HepG2 (cell line): ENCODE measurements around the gene DGAT2. TPM values are rescaled to one million over a fixed set of nuclear protein-coding genes. Genes with fewer than 3 reads are reported as not detected.
A peak's percentile ranks its signal among the peaks of the same experiment; 100 is the strongest.

ENCODE experiments used
- ARNT ChIP-seq: fragments of 450-650 bp; IDR thresholded peaks from 2 replicates; pipeline ENCODE4 v1.6.1; 2017
- CREB1 ChIP-seq, 2 experiments: fragments of 450-650 bp in 1 of 2; IDR thresholded peaks; 2 replicates each; pipeline ENCODE4 v1.6.1; 2016 to 2017; ENCODE audit warnings: control low read depth in 1 of 2, mild to moderate bottlenecking in 1 of 2, missing compliant biosample characterization in 1 of 2, missing genetic modification characterization in 1 of 2
- MXD4 ChIP-seq: IDR thresholded peaks from 2 replicates; pipeline ENCODE4 v1.6.1; 2016; ENCODE audit warnings: mild to moderate bottlenecking, missing biosample characterization, missing genetic modification reagents
- NFATC3 ChIP-seq: sonication (generic); formaldehyde crosslinking; IDR thresholded peaks from 2 replicates; pipeline ENCODE4 v1.5.1; 2020; ENCODE audit warnings: mild to moderate bottlenecking, missing genetic modification reagents
- NFIC ChIP-seq: IDR thresholded peaks from 2 replicates; pipeline ENCODE4 v1.6.1; 2012; ENCODE audit warnings: mild to moderate bottlenecking, low read length, inconsistent platforms
- NFRKB ChIP-seq: fragments of 450-650 bp; IDR thresholded peaks from 2 replicates; pipeline ENCODE4 v1.6.1; 2017
- POLR2AphosphoS5 ChIP-seq: IDR thresholded peaks from 2 replicates; pipeline ENCODE4 v1.6.1; 2012; ENCODE audit warnings: low read depth, low read length
- PPARG ChIP-seq: conservative IDR thresholded peaks from 2 replicates; pipeline ENCODE4 v1.6.1; 2016; ENCODE audit warnings: missing biosample characterization, missing genetic modification reagents
- REPIN1 ChIP-seq: sonication (generic); formaldehyde crosslinking; IDR thresholded peaks from 2 replicates; pipeline ENCODE4 v1.8.0; 2022; ENCODE audit warnings: missing genetic modification reagents, low read depth, mild to moderate bottlenecking, borderline replicate concordance
- TAF15 ChIP-seq: fragments of 200-400 bp; formaldehyde crosslinking; IDR thresholded peaks from one replicate; pipeline ENCODE4 v1.6.1; 2018; ENCODE audit warnings: mild to moderate bottlenecking, low read depth, low read length; ENCODE audit not compliant: poor library complexity, severe bottlenecking
- ZEB1 ChIP-seq: IDR thresholded peaks from 2 replicates; pipeline ENCODE4 v1.6.1; 2012; ENCODE audit warnings: mild to moderate bottlenecking, low read depth, inconsistent platforms; ENCODE audit not compliant: insufficient replicate concordance
- ZFX ChIP-seq: sonication (generic); formaldehyde crosslinking; IDR thresholded peaks from 2 replicates; pipeline ENCODE4 v1.4.0; 2020; ENCODE audit warnings: mild to moderate bottlenecking, low read depth, missing genetic modification reagents, moderate library complexity
- ZNF205 ChIP-seq: IDR thresholded peaks from 2 replicates; pipeline ENCODE4 v1.6.1; 2018; ENCODE audit warnings: missing biosample characterization, missing genetic modification reagents
- ZNF570 ChIP-seq: sonication (generic); formaldehyde crosslinking; IDR thresholded peaks from 2 replicates; pipeline ENCODE4 v1.4.0; 2020; ENCODE audit warnings: mild to moderate bottlenecking, missing genetic modification reagents, borderline replicate concordance
- ZSCAN20 ChIP-seq: sonication (generic); formaldehyde crosslinking; IDR thresholded peaks from 2 replicates; pipeline ENCODE4 v1.4.0; 2020; ENCODE audit warnings: missing genetic modification reagents, mild to moderate bottlenecking, borderline replicate concordance
- polyA plus RNA-seq, 8 experiments: library from polyadenylated mRNA; depleted of rRNA in 3 of 8; stranded (reverse) in 7 of 8; unstranded in 1 of 8; fragments of >200 nt; fragmentation: Illumina TruSeq in 4 of 8; extraction: Trizol in 4 of 8; gene quantifications; 2 replicates each; pipeline versions ENCODE4 v1.2.1 to v1.2.3, GENCODE V29; 2011 to 2016; ENCODE audit warnings: low read depth in 4 of 8, missing spikeins in 1 of 8, mixed read lengths in 1 of 8; ENCODE audit not compliant: insufficient read depth in 1 of 8
- total RNA-seq, 5 experiments: library from RNA; depleted of rRNA; stranded (reverse); fragments of >200 nt; fragmentation: Illumina TruSeq; extraction: Trizol; gene quantifications; 2 replicates each; pipeline ENCODE4 v1.2.3, GENCODE V29; 2016; ENCODE audit warnings: low read depth in 1 of 5
- TF ChIP-seq, protein P1 (sequence below): sonication (generic); formaldehyde crosslinking; IDR thresholded peaks from 2 replicates; pipeline ENCODE4 v1.5.1; 2020; ENCODE audit warnings: mild to moderate bottlenecking, missing genetic modification reagents, moderate library complexity
- TF ChIP-seq, protein P2 (sequence below): sonication (generic); formaldehyde crosslinking; IDR thresholded peaks from 2 replicates; pipeline ENCODE4 v1.5.0; 2020; ENCODE audit warnings: mild to moderate bottlenecking, missing genetic modification reagents, moderate library complexity
- TF ChIP-seq, protein P3 (sequence below): sonication (generic); formaldehyde crosslinking; IDR thresholded peaks from 2 replicates; pipeline ENCODE4 v1.4.0; 2020; ENCODE audit warnings: missing genetic modification reagents
- TF ChIP-seq, protein P4 (sequence below): sonication (generic); formaldehyde crosslinking; IDR thresholded peaks from 2 replicates; pipeline ENCODE4 v1.4.0; 2020; ENCODE audit warnings: low read depth, mild to moderate bottlenecking, missing genetic modification reagents
- TF ChIP-seq, protein P5 (sequence below): sonication (generic); formaldehyde crosslinking; IDR thresholded peaks from 2 replicates; pipeline ENCODE4 v1.4.0; 2020; ENCODE audit warnings: mild to moderate bottlenecking, missing genetic modification reagents
- TF ChIP-seq, protein P6 (sequence below): sonication (generic); formaldehyde crosslinking; IDR thresholded peaks from 2 replicates; pipeline ENCODE4 v1.4.0; 2020; ENCODE audit warnings: mild to moderate bottlenecking, missing genetic modification reagents

Gene DGAT2
- total and polyA plus RNA-seq, 2 of the 13 experiments (the other 11 are each of a cell fraction or from before 2014, with no cell fraction given), result 39.0 to 65.6 TPM

DNA sequence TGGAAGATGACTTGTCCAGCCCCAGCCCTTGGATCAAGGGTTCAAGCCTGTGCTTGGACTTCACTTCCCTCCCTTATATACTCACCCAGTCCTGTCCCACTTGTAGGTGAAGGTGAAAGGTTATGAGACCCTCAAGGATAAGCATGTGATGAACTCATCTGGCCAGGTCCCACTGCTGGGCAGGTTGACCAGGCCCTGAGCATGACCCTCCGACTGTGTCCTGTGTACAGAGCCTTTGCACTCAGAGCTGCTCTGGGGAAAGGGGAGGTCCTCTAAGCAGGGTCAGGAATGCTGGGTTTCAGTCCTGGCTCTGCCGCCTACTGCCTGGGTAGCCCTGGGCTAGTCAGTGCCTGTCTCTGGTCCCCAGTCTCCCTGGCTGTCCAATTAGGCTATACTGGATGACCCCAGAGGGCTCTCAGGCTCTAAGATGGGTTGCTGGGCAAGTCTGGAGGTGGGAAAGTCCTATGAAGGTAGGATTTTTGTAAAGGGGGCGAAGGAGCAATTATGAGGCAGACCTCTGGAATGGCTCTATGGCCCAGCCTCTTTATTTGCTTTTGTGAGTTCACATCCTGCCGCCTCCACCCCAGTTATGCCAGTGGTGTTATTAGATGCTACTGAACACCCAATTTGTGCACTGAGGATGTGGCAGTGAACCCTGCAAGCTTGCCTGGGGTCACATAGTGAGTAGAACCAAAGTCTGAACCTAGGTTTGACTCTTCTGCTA lies 14.1 kb downstream of the DGAT2 start (continued):
- TF ChIP-seq, protein P1, sequence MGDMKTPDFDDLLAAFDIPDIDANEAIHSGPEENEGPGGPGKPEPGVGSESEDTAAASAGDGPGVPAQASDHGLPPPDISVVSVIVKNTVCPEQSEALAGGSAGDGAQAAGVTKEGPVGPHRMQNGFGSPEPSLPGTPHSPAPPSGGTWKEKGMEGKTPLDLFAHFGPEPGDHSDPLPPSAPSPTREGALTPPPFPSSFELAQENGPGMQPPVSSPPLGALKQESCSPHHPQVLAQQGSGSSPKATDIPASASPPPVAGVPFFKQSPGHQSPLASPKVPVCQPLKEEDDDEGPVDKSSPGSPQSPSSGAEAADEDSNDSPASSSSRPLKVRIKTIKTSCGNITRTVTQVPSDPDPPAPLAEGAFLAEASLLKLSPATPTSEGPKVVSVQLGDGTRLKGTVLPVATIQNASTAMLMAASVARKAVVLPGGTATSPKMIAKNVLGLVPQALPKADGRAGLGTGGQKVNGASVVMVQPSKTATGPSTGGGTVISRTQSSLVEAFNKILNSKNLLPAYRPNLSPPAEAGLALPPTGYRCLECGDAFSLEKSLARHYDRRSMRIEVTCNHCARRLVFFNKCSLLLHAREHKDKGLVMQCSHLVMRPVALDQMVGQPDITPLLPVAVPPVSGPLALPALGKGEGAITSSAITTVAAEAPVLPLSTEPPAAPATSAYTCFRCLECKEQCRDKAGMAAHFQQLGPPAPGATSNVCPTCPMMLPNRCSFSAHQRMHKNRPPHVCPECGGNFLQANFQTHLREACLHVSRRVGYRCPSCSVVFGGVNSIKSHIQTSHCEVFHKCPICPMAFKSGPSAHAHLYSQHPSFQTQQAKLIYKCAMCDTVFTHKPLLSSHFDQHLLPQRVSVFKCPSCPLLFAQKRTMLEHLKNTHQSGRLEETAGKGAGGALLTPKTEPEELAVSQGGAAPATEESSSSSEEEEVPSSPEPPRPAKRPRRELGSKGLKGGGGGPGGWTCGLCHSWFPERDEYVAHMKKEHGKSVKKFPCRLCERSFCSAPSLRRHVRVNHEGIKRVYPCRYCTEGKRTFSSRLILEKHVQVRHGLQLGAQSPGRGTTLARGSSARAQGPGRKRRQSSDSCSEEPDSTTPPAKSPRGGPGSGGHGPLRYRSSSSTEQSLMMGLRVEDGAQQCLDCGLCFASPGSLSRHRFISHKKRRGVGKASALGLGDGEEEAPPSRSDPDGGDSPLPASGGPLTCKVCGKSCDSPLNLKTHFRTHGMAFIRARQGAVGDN (CRISPR knock-in tag), result peak; percentile 98
- TF ChIP-seq NFATC3 (CRISPR knock-in tag) (no peak), CREB1 (IDR thresholded peaks at IDR 0.05) (no peak), CREB1 (CRISPR knock-in tag; IDR thresholded peaks at IDR 0.05) (peak; percentile 13; the same call in 1 of the 2 replicates), REPIN1 (peak; percentile 43), POLR2AphosphoS5 (peak; percentile 35; the same call in 1 of the 2 replicates), ZFX (CRISPR knock-in tag) (peak; percentile 62), PPARG (peak; percentile 84), MXD4 (CRISPR knock-in tag) (0 out of 2 replicates have a peak, but pooled peaks have one; percentile 19), ZNF205 (CRISPR knock-in tag) (peak; percentile 65; the same call in 1 of the 2 replicates), ZNF570 (CRISPR knock-in tag) (no peak), TAF15 (no peak), NFIC (peak; percentile 74), ZEB1 (no peak), ARNT (no peak), ZSCAN20 (CRISPR knock-in tag) (peak; percentile 77; the same call in 1 of the 2 replicates), NFRKB (no peak)
- TF ChIP-seq, protein P2, sequence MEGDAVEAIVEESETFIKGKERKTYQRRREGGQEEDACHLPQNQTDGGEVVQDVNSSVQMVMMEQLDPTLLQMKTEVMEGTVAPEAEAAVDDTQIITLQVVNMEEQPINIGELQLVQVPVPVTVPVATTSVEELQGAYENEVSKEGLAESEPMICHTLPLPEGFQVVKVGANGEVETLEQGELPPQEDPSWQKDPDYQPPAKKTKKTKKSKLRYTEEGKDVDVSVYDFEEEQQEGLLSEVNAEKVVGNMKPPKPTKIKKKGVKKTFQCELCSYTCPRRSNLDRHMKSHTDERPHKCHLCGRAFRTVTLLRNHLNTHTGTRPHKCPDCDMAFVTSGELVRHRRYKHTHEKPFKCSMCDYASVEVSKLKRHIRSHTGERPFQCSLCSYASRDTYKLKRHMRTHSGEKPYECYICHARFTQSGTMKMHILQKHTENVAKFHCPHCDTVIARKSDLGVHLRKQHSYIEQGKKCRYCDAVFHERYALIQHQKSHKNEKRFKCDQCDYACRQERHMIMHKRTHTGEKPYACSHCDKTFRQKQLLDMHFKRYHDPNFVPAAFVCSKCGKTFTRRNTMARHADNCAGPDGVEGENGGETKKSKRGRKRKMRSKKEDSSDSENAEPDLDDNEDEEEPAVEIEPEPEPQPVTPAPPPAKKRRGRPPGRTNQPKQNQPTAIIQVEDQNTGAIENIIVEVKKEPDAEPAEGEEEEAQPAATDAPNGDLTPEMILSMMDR (CRISPR knock-in tag), result no peak
- TF ChIP-seq, protein P3, sequence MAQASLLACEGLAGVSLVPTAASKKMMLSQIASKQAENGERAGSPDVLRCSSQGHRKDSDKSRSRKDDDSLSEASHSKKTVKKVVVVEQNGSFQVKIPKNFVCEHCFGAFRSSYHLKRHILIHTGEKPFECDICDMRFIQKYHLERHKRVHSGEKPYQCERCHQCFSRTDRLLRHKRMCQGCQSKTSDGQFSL, result no peak
- TF ChIP-seq, protein P4, sequence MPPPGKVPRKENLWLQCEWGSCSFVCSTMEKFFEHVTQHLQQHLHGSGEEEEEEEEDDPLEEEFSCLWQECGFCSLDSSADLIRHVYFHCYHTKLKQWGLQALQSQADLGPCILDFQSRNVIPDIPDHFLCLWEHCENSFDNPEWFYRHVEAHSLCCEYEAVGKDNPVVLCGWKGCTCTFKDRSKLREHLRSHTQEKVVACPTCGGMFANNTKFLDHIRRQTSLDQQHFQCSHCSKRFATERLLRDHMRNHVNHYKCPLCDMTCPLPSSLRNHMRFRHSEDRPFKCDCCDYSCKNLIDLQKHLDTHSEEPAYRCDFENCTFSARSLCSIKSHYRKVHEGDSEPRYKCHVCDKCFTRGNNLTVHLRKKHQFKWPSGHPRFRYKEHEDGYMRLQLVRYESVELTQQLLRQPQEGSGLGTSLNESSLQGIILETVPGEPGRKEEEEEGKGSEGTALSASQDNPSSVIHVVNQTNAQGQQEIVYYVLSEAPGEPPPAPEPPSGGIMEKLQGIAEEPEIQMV, result 0 out of 2 replicates have a peak, but pooled peaks have one; percentile 47
- TF ChIP-seq, protein P5, sequence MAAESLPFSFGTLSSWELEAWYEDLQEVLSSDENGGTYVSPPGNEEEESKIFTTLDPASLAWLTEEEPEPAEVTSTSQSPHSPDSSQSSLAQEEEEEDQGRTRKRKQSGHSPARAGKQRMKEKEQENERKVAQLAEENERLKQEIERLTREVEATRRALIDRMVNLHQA, result no peak
- TF ChIP-seq, protein P6, sequence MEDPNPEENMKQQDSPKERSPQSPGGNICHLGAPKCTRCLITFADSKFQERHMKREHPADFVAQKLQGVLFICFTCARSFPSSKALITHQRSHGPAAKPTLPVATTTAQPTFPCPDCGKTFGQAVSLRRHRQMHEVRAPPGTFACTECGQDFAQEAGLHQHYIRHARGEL, result no peak
